Glutamatergic neuron (in vitro differentiated cells): Measurements from ENCODE around the gene RB1. TPM values are rescaled to one million over a fixed set of nuclear protein-coding genes. Genes with fewer than 3 reads are reported as not detected.

ENCODE experiments used
- DNase-seq: peaks from one replicate; pipeline ENCODE4 v3.0.0; 2022
- H3K27ac Mint-ChIP-seq: one replicate; pipeline ENCODE4 v1.8.0; 2020; ENCODE audit warnings: mild to moderate bottlenecking, mixed read lengths, inconsistent platforms; ENCODE audit not compliant: unreplicated experiment
- H3K27me3 Mint-ChIP-seq: one replicate; pipeline ENCODE4 v1.8.0; 2020; ENCODE audit warnings: mild to moderate bottlenecking, moderate library complexity, mixed read lengths, inconsistent platforms; ENCODE audit not compliant: unreplicated experiment
- H3K36me3 Mint-ChIP-seq: one replicate; pipeline ENCODE4 v1.8.0; 2020; ENCODE audit warnings: mild to moderate bottlenecking, mixed read lengths, inconsistent platforms; ENCODE audit not compliant: unreplicated experiment
- H3K4me1 Mint-ChIP-seq: one replicate; pipeline ENCODE4 v1.8.0; 2020; ENCODE audit warnings: mild to moderate bottlenecking, low read depth, mixed read lengths, inconsistent platforms; ENCODE audit not compliant: unreplicated experiment
- H3K4me3 Mint-ChIP-seq: one replicate; pipeline ENCODE4 v1.8.0; 2020; ENCODE audit warnings: mild to moderate bottlenecking, mixed read lengths, inconsistent platforms; ENCODE audit not compliant: unreplicated experiment
- H3K9me3 Mint-ChIP-seq: one replicate; pipeline ENCODE4 v1.8.0; 2020; ENCODE audit warnings: mild to moderate bottlenecking, moderate library complexity, mixed read lengths, inconsistent platforms; ENCODE audit not compliant: unreplicated experiment
- CTCF ChIP-seq: fragments of 200-600 bp; sonication (generic); IDR thresholded peaks from one replicate; pipeline ENCODE4 v1.5.0; 2021; ENCODE audit not compliant: partially characterized antibody, unreplicated experiment
- total RNA-seq: library from RNA; stranded (reverse); fragmentation: NEBNext Ultra II Directional; extraction: Animal tissue kit (Norgen Biotek cat#: 25700); gene quantifications from one replicate; pipeline ENCODE4 v1.2.1, GENCODE V29; 2021; ENCODE audit not compliant: unreplicated experiment

The RB1 gene
- total RNA-seq, 1 donor from 2014 or later: 50.3 TPM

DNA sequence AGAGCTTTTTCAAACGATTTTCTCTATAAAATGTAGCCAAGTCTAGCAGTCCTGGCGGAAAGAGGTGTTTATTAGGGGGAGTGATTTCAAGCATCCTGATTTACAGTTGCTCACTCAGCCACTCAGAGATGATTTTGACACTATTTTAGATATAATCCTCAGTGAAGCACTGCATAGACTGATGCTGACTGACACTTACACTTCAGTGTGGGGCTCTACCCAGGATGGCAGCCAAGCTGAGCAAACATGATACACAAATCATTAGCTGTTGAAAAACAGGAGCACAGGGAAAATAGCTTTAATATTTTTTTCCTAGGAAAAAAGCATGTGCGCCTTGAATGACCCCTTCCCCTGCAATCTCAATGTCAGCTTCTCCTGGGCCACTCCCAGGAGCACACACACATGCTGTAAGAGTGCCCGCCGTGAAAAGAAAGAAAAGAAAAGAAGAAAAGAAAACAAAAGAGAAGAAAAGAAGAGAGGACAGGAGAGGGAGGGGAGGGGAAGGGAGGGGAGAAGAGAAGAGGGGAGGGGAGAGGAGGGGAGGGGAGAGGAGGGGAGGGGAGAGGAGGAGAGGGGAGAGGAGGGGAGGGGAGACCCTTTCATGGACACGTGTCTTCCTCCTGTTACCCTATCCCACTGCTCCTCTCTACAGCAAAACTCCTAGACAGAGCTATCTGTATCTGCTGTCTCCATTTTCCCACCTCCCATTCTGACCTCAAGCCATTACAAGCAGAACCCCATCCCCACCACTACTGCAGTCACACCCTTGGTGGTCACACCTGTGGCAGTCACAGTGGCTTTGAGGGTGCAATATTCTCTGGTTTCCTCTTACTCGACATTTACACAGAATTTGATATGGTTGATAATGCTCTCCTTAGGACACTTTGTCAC, 193.0 kb downstream of the RB1 start:
- Mint-ChIP-seq H3K27ac (no peak overlapping the region), H3K36me3 (no peaks in the 10 kb centered on the region), H3K4me3 (no peak overlapping the region), H3K4me1 (no peaks in the 10 kb centered on the region), H3K27me3 (no peaks in the 10 kb centered on the region), H3K9me3 (no peaks in the 10 kb centered on the region)
- TF ChIP-seq CTCF: no peak
- no peak for DNase-seq

DNA sequence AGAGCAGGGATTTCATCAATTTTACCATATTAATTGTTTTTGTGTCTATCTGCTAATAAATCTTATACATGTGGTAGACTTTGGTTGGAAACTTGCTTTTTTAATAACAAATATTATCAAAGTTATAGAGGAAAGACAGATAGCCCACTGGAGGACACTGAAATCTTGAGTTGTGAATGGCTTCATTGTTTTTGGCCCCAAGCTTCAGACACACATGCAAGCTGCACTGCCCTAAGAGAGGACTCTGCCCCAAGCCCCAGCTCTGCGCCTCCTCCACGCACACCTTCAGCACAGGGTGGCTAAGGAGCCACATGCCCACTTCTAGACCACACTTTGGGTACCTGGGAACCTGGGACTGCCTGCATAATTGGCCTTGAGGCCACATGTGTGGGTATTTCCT, 194.1 kb downstream of the RB1 start:
- no peak for TF ChIP-seq CTCF
- Mint-ChIP-seq H3K4me3 (no peak overlapping the region), H3K36me3 (no peaks in the 10 kb centered on the region), H3K4me1 (no peaks in the 10 kb centered on the region), H3K9me3 (no peaks in the 10 kb centered on the region), H3K27me3 (no peaks in the 10 kb centered on the region), H3K27ac (no peak overlapping the region)
- DNase-seq: no peak

DNA sequence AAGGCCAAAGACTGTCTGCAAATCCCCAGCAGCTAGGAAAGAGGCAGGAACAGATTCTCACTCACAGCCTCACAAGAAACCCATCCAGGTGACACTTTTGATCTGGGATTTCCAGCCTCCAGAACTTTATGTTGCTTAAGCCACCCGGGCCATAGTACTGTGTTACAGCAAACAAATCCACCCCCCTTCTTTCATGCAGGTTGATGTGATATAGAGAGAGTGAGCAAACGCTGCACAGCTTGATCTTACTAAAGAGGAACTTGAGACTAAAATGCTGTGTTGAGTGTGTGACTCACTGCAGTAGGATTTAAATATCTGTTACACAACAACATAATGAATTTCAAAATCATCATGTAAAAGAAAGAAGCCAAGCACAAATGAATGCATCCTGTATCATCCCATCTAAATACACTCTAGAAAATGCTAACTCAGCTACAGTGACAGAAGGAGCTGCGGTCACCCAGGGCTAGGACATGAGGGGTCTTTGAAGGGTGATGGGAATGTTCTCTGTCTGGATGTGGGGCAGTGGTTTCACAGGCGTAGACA, 197.2 kb downstream of the RB1 start:
- H3K4me3 Mint-ChIP-seq: no peak overlapping the region
- DNase-seq: no peak
- H3K27me3 Mint-ChIP-seq: no peaks in the 10 kb centered on the region
- H3K9me3 Mint-ChIP-seq: no peaks in the 10 kb centered on the region
- H3K4me1 Mint-ChIP-seq: no peaks in the 10 kb centered on the region
- H3K27ac Mint-ChIP-seq: no peak overlapping the region
- H3K36me3 Mint-ChIP-seq: no peaks in the 10 kb centered on the region
- TF ChIP-seq CTCF: no peak

DNA sequence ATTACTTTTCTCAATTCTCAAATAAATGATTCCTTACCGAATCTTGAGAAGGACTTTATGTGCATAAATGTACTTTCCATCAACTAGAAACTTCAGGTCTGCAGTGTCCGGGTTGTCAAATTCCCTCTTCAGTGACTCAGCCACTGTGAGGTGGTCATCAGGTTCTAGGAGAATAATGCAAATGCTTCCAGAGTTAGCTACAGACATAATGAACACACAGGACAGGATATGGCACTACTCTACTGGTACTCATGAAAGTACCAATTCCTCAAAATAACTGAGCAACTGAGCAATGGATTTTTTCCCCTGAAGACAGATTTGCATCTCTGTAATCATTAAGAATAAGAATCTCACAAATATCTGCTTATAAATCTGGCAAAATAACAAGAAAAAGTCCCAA, 198.2 kb downstream of the RB1 start:
- Mint-ChIP-seq H3K36me3 (no peaks in the 10 kb centered on the region), H3K27me3 (no peaks in the 10 kb centered on the region), H3K9me3 (no peaks in the 10 kb centered on the region), H3K4me1 (peaks cover 5% of the 10 kb centered on the region), H3K27ac (no peak overlapping the region), H3K4me3 (no peak overlapping the region)
- DNase-seq: no peak
- TF ChIP-seq CTCF: no peak

GRCh38 chr13:48502601-48503319, 199.2 kb downstream of the RB1 start:
- Mint-ChIP-seq H3K36me3 (no peaks in the 10 kb centered on the region), H3K4me1 (peaks cover 5% of the 10 kb centered on the region), H3K27me3 (no peaks in the 10 kb centered on the region), H3K4me3 (no peak overlapping the region), H3K9me3 (no peaks in the 10 kb centered on the region), H3K27ac (no peak overlapping the region)
- DNase-seq: no peak
- TF ChIP-seq CTCF: no peak
